ENCODE data around the gene CHDH. TPM values are rescaled to one million over a fixed set of nuclear protein-coding genes. Genes with fewer than 3 reads are reported as not detected.

The CHDH gene, protein sequence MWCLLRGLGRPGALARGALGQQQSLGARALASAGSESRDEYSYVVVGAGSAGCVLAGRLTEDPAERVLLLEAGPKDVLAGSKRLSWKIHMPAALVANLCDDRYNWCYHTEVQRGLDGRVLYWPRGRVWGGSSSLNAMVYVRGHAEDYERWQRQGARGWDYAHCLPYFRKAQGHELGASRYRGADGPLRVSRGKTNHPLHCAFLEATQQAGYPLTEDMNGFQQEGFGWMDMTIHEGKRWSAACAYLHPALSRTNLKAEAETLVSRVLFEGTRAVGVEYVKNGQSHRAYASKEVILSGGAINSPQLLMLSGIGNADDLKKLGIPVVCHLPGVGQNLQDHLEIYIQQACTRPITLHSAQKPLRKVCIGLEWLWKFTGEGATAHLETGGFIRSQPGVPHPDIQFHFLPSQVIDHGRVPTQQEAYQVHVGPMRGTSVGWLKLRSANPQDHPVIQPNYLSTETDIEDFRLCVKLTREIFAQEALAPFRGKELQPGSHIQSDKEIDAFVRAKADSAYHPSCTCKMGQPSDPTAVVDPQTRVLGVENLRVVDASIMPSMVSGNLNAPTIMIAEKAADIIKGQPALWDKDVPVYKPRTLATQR
- total RNA-seq: 1 to 10 TPM; 3.6 to 7.0 (median 4.9) TPM
- polyA plus RNA-seq: under 1 TPM; 0.85 to 0.88 TPM
- long read RNA-seq, donor 1, full-length matches to known transcripts: 5 of 19 reads
- long read RNA-seq, donor 1, partial matches to known transcripts: 1 of 19 reads
- long read RNA-seq, donor 1, other reads (novel, unspliced or antisense): 13 of 19 reads
- long read RNA-seq, donor 2: 0 reads
- long read RNA-seq, donor 3, full-length matches to known transcripts: 15 of 27 reads
- long read RNA-seq, donor 3, partial matches to known transcripts: 0 of 27 reads
- long read RNA-seq, donor 3, other reads (novel, unspliced or antisense): 12 of 27 reads

GRCh38 chr3:53846134-53846850 lies at the start of gene CHDH, which contains the start of gene IL17RB:
Gene CHDH (minus strand): TSS chr3:53846419. CDS start chr3:53824008, 22,411 bp downstream.
Gene IL17RB (plus strand): TSS chr3:53846568. CDS start chr3:53846589, 21 bp downstream.
- H3K27ac ChIP-seq: peak within 1 kb of the TSS; percentile 69 to 85
- no peaks in the 10 kb centered on the region for H3K27me3 ChIP-seq
- no peaks in the 10 kb centered on the region for H3K9me3 ChIP-seq
- 1 to 3% (median 1%) methylated on average over 52 to 91 of the region's 91 CpGs for WGBS, 3 donors
- peaks cover 5% of the 10 kb centered on the region for H3K4me1 ChIP-seq (ENCODE audit: insufficient read depth)
- peak; percentile 58 to 78 (median 76) for DNase-seq
- H3K4me3 ChIP-seq: peak within 1 kb of the TSS; percentile 60
- no peaks in the 10 kb centered on the region for H3K36me3 ChIP-seq
- intact Hi-C loops (cut with DNase I): no loop called here
- TF ChIP-seq POLR2A (IDR thresholded peaks at IDR 0.05) (no peak), EP300 (IDR thresholded peaks at IDR 0.05) (no peak), CTCF (IDR thresholded peaks at IDR 0.05) (no peak)

DNA sequence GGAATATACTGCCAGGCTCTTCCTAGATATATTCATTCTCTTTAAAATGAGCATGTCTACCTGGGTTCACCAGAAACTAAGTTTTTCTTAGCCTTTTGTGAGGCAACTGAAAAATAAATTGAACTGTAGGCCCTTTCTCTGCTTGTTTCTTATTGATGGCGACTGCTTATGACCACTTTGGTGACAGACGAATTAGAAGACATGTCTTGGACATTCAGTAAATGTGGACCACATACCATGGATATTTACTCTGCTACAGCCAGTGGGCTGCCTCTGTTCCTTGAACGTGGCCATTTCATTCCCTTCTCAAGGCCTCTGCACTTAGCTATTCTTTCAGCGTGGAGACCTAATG lies 46.0 kb upstream of the CHDH start:
- DNase-seq: no peak
- 37 to 65% (median 39%) methylated on average over 4 of the region's 4 CpGs for WGBS, 3 donors
- H3K9me3 ChIP-seq: no peaks in the 10 kb centered on the region
- peaks cover 5% of the 10 kb centered on the region for H3K4me1 ChIP-seq (ENCODE audit: insufficient read depth)
- TF ChIP-seq CTCF (IDR thresholded peaks at IDR 0.05) (no peak), EP300 (IDR thresholded peaks at IDR 0.05) (no peak), POLR2A (IDR thresholded peaks at IDR 0.05) (no peak)
- intact Hi-C loops (cut with DNase I): no loop called here
- no peaks in the 10 kb centered on the region for H3K36me3 ChIP-seq
- H3K4me3 ChIP-seq: peak overlapping the region; percentile 99
- peak overlapping the region; percentile 62 to 69 for H3K27ac ChIP-seq
- H3K27me3 ChIP-seq: peaks cover 3% of the 10 kb centered on the region

GRCh38 chr3:53891497-53892285 lies 45.5 kb upstream of the CHDH start, which contains the start of gene SELENOK:
Gene SELENOK (minus strand): TSS chr3:53891859.
- H3K4me3 ChIP-seq: peak within 1 kb of the TSS; percentile 99
- no peaks in the 10 kb centered on the region for H3K9me3 ChIP-seq
- H3K36me3 ChIP-seq: no peaks in the 10 kb centered on the region
- 0% methylated on average over 59 to 73 of the region's 73 CpGs for WGBS, 3 donors
- peaks cover 5% of the 10 kb centered on the region for H3K4me1 ChIP-seq (ENCODE audit: insufficient read depth)
- TF ChIP-seq EP300 (IDR thresholded peaks at IDR 0.05) (no peak), POLR2A (IDR thresholded peaks at IDR 0.05) (peak; percentile 94), CTCF (IDR thresholded peaks at IDR 0.05) (peak in 1 of 3 donors; percentile 27)
- peaks cover 3% of the 10 kb centered on the region for H3K27me3 ChIP-seq
- intact Hi-C loops (cut with DNase I): no loop called here
- peak; percentile 98 to 99 (median 98) for DNase-seq
- H3K27ac ChIP-seq: peak within 1 kb of the TSS; percentile 62 to 81
